Amniotic stem cell (primary cell): ENCODE results near the gene VOPP1.

Source experiments
- DNase-seq: peaks from one replicate; lab custom pipeline; 2025; lab: John Stamatoyannopoulos, UW

The VOPP1 gene

GRCh38 chr7:55576753-55577152, 4.5 kb upstream of the VOPP1 start:
- DNase-seq, result no peak

- no peak for DNase-seq
Observed at GRCh38 chr7:55575733-55576132, 3.4 kb upstream of the VOPP1 start.

GRCh38 chr7:55575098-55575497, 2.8 kb upstream of the VOPP1 start:
- DNase-seq, result no peak

- DNase-seq, result no peak
Observed at GRCh38 chr7:55574051-55574717, 1.9 kb upstream of the VOPP1 start.

- no peak for DNase-seq
Observed at GRCh38 chr7:55573234-55573900, 1.1 kb upstream of the VOPP1 start.

- DNase-seq, result no peak
Observed at GRCh38 chr7:55571511-55572377, 558 bp downstream of the VOPP1 start.

- DNase-seq, result no peak
Observed at GRCh38 chr7:55570939-55571338, 1.4 kb downstream of the VOPP1 start.

- no peak for DNase-seq
Observed at GRCh38 chr7:55570218-55570873, 2.0 kb downstream of the VOPP1 start.

- DNase-seq, result no peak
Observed at GRCh38 chr7:55569797-55570196, 2.5 kb downstream of the VOPP1 start.

- no peak for DNase-seq
Observed at GRCh38 chr7:55569269-55569663, 3.0 kb downstream of the VOPP1 start.

GRCh38 chr7:55568613-55569268, 3.6 kb downstream of the VOPP1 start:
- DNase-seq, result no peak

- DNase-seq, result no peak
Observed at GRCh38 chr7:55567571-55567970, 4.7 kb downstream of the VOPP1 start.

- no peak for DNase-seq
Observed at GRCh38 chr7:55565681-55566080, 6.6 kb downstream of the VOPP1 start.

GRCh38 chr7:55563596-55564325, 8.5 kb downstream of the VOPP1 start:
- DNase-seq, result no peak

GRCh38 chr7:55561690-55562089, 10.6 kb downstream of the VOPP1 start:
- no peak for DNase-seq

- DNase-seq, result no peak
Observed at GRCh38 chr7:55558962-55559920, 13.1 kb downstream of the VOPP1 start.

- DNase-seq, result no peak
Observed at GRCh38 chr7:55557666-55558188, 14.6 kb downstream of the VOPP1 start.

GRCh38 chr7:55556492-55556891, 15.8 kb downstream of the VOPP1 start:
- DNase-seq, result no peak

- no peak for DNase-seq
Observed at GRCh38 chr7:55556031-55556430, 16.3 kb downstream of the VOPP1 start.

- DNase-seq, result no peak
Observed at GRCh38 chr7:55555160-55555559, 17.1 kb downstream of the VOPP1 start.
